NOMO-1 (cell line): ENCODE measurements around the gene KHDRBS1.
A peak's percentile ranks its signal among the peaks of the same experiment; 100 is the strongest.
"Not testable (repeated sequence)": the region's sequence is repeated elsewhere in the genome, so short reads cannot be mapped to it uniquely, and the experiment has no call there.

Source experiments
- DNase-seq, 2 experiments: peaks; one replicate each; lab custom pipeline; 2025; ENCODE audit not compliant: unreplicated experiment in 2 of 2; lab: John Stamatoyannopoulos, UW

The KHDRBS1 gene

GRCh38 chr1:32012709-32013385 lies 821 bp upstream of the KHDRBS1 start:
- DNase-seq: peak in 1 of 2 experiments; percentile 22

GRCh38 chr1:32014199-32014947 lies 705 bp downstream of the KHDRBS1 start:
- peak in 1 of 2 experiments; percentile 36 for DNase-seq

GRCh38 chr1:32014948-32015273 lies 1.2 kb downstream of the KHDRBS1 start:
- no peak for DNase-seq

GRCh38 chr1:32020339-32020738 lies 6.7 kb downstream of the KHDRBS1 start:
- DNase-seq: no peak

GRCh38 chr1:32021574-32022018 lies 7.9 kb downstream of the KHDRBS1 start:
- DNase-seq: not testable (repeated sequence)

- no peak for DNase-seq
Observed at GRCh38 chr1:32023351-32023750, 9.7 kb downstream of the KHDRBS1 start.

GRCh38 chr1:32025515-32025914 lies 11.8 kb downstream of the KHDRBS1 start:
- DNase-seq: no peak

- no peak for DNase-seq
Observed at GRCh38 chr1:32028746-32029145, 15.1 kb downstream of the KHDRBS1 start.

- DNase-seq: no peak
Observed at GRCh38 chr1:32031578-32032274, 18.1 kb downstream of the KHDRBS1 start.

- DNase-seq: no peak
Observed at GRCh38 chr1:32032275-32032615, 18.6 kb downstream of the KHDRBS1 start.

- no peak for DNase-seq
Observed at GRCh38 chr1:32035119-32035518, 21.5 kb downstream of the KHDRBS1 start.

GRCh38 chr1:32040711-32041110 lies 27.0 kb downstream of the KHDRBS1 start:
- no peak for DNase-seq

- DNase-seq: no peak
Observed at GRCh38 chr1:32042330-32042729, 28.7 kb downstream of the KHDRBS1 start.

- DNase-seq: no peak
Observed at GRCh38 chr1:32044234-32044633, 30.6 kb downstream of the KHDRBS1 start.

- peak; percentile 37 to 70 for DNase-seq
Observed at GRCh38 chr1:32045772-32046171, 32.1 kb downstream of the KHDRBS1 start.

- DNase-seq: no peak
Observed at GRCh38 chr1:32047701-32048100, 34.0 kb downstream of the KHDRBS1 start.

- DNase-seq: no peak
Observed at GRCh38 chr1:32048440-32048839, 34.8 kb downstream of the KHDRBS1 start.

- DNase-seq: no peak
Observed at GRCh38 chr1:32051706-32052105, 38.0 kb downstream of the KHDRBS1 start.

GRCh38 chr1:32052887-32053286 lies 39.2 kb downstream of the KHDRBS1 start:
- DNase-seq: no peak

- no peak for DNase-seq
Observed at GRCh38 chr1:32055416-32055815, 41.7 kb downstream of the KHDRBS1 start.

GRCh38 chr1:32056598-32056997 lies 42.9 kb downstream of the KHDRBS1 start:
- DNase-seq: no peak

GRCh38 chr1:32060914-32061313 lies 47.2 kb downstream of the KHDRBS1 start:
- no peak for DNase-seq
